OCI-LY7 (cell line): Measurements from ENCODE around the gene SPC24.
A peak's percentile ranks its signal among the peaks of the same experiment; 100 is the strongest.

Source experiments
- EZH2phosphoT487 ChIP-seq: fragments of 200-600 bp; sonication (generic); IDR thresholded peaks from 2 replicates; pipeline ENCODE4 v1.6.1; 2018; ENCODE audit warnings: low read depth, borderline replicate concordance, mild to moderate bottlenecking, mixed run types, antibody characterized with exemption, low read length, moderate library complexity, mixed read lengths
- TF ChIP-seq, protein P1 (sequence below): fragments of 200-600 bp; sonication (generic); conservative IDR thresholded peaks from 2 replicates; pipeline ENCODE4 v1.5.1; 2014; ENCODE audit warnings: mild to moderate bottlenecking, antibody characterized with exemption, low read length, moderate library complexity, mixed read lengths

- TF ChIP-seq, protein P1, sequence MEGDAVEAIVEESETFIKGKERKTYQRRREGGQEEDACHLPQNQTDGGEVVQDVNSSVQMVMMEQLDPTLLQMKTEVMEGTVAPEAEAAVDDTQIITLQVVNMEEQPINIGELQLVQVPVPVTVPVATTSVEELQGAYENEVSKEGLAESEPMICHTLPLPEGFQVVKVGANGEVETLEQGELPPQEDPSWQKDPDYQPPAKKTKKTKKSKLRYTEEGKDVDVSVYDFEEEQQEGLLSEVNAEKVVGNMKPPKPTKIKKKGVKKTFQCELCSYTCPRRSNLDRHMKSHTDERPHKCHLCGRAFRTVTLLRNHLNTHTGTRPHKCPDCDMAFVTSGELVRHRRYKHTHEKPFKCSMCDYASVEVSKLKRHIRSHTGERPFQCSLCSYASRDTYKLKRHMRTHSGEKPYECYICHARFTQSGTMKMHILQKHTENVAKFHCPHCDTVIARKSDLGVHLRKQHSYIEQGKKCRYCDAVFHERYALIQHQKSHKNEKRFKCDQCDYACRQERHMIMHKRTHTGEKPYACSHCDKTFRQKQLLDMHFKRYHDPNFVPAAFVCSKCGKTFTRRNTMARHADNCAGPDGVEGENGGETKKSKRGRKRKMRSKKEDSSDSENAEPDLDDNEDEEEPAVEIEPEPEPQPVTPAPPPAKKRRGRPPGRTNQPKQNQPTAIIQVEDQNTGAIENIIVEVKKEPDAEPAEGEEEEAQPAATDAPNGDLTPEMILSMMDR = peak; percentile 83
- TF ChIP-seq EZH2phosphoT487 = no peak
These were observed 47.9 kb upstream of the SPC24 start for GRCh38 chr19:11203194-11204075.
